Ectodermal cell (in vitro differentiated cells): Measurements from ENCODE around the gene AKR1E2.

Experiments
- H3K27ac ChIP-seq: 2 replicates; pipeline ENCODE4 v1.7.0; 2013; ENCODE audit warnings: mild to moderate bottlenecking, low read depth, low read length; ENCODE audit not compliant: insufficient read depth, poor library complexity, severe bottlenecking
- H3K27me3 ChIP-seq: 2 replicates; pipeline ENCODE4 v1.7.0; 2013; ENCODE audit warnings: mild to moderate bottlenecking, low read length; ENCODE audit not compliant: insufficient read depth, control insufficient read depth, poor library complexity, severe bottlenecking
- H3K36me3 ChIP-seq: one replicate; pipeline ENCODE4 v1.7.0; 2013; ENCODE audit warnings: low read length; ENCODE audit not compliant: control insufficient read depth, insufficient read depth
- H3K4me1 ChIP-seq: one replicate; pipeline ENCODE4 v1.7.0; 2013; ENCODE audit warnings: low read length; ENCODE audit not compliant: control insufficient read depth, insufficient read depth
- H3K4me3 ChIP-seq: 2 replicates; pipeline ENCODE4 v1.7.0; 2013; ENCODE audit warnings: low read depth, low read length, control low read depth; ENCODE audit not compliant: insufficient read depth
- H3K9me3 ChIP-seq: 2 replicates; pipeline ENCODE4 v1.7.0; 2013; ENCODE audit warnings: mild to moderate bottlenecking, low read length, moderate library complexity; ENCODE audit not compliant: control insufficient read depth
- WGBS, 2 experiments: methylation state at CpG; one replicate each; pipeline ENCODE4 v1.1.7; 2013; ENCODE audit warnings: missing lambda C conversion rate in 2 of 2; 5-methylcytosine and 5-hydroxymethylcytosine counted together

AKR1E2 gene

DNA sequence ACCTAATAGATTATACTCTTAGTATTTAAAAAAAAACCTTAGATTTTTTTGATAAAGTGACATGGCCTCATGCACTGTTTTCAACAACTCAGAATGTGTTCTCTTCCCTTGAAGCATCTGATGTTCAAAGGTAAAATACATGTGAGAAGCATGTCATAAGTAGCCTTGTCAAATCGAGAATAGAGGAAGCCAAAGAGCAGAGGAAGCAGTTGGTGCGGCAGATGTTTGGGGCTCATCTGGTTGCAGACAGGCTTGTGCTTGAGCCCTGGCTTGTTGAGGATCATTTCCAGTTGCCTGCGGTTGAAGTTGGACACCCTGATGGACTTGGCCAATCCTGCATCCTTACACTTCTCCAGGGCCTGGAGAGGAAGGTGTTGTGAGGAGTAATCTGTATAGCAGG lies 59.2 kb downstream of the AKR1E2 start:
- H3K27me3 ChIP-seq: no peaks in the 10 kb centered on the region
- 63 to 64% methylated on average over 3 of the region's 3 CpGs for WGBS, 2 experiments

DNA sequence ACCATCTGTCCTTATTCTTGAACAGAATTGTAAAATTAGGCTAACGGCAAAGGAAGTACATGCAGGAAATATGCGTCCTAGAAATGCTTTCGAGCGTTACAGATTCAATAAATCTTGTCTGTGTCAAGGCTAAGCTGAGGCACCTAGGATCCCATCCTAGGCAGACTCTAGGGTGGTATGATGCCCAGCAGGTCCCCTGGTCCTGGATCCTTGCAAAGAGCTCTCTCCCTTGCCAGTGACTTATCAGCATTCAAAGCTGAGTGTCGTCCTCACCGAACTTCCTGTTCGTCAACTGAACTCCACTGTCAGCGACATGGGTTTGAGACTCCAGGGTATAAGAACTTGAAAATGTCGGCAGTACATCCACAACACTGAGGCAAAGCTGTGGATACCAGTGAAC lies 61.5 kb downstream of the AKR1E2 start:
- Histone ChIP-seq H3K36me3 (no peaks in the 10 kb centered on the region), H3K27me3 (no peaks in the 10 kb centered on the region), H3K27ac (no peak overlapping the region), H3K4me3 (no peak overlapping the region), H3K4me1 (no peaks in the 10 kb centered on the region), H3K9me3 (no peaks in the 10 kb centered on the region)
- WGBS, 2 experiments: 93 to 96% methylated on average over 9 of the region's 9 CpGs

More for the DNA sequence above, 59.2 kb downstream of the AKR1E2 start:
- no peaks in the 10 kb centered on the region for H3K9me3 ChIP-seq
- no peak overlapping the region for H3K27ac ChIP-seq
- H3K4me1 ChIP-seq: no peaks in the 10 kb centered on the region
- no peaks in the 10 kb centered on the region for H3K36me3 ChIP-seq
- H3K4me3 ChIP-seq: no peak overlapping the region

- no peaks in the 10 kb centered on the region for H3K36me3 ChIP-seq
Measured at GRCh38 chr10:4888236-4888635, 62.2 kb downstream of the AKR1E2 start.

GRCh38 chr10:4889959-4890358 lies 64.0 kb downstream of the AKR1E2 start:
- H3K4me1 ChIP-seq: no peaks in the 10 kb centered on the region
- 50 to 93% methylated on average over 1 of the region's 2 CpGs for WGBS, 2 experiments
- no peaks in the 10 kb centered on the region for H3K9me3 ChIP-seq
- H3K36me3 ChIP-seq: no peaks in the 10 kb centered on the region
- H3K27me3 ChIP-seq: no peaks in the 10 kb centered on the region
- H3K27ac ChIP-seq: no peak overlapping the region
- H3K4me3 ChIP-seq: no peak overlapping the region

More at GRCh38 chr10:4888236-4888635, 62.2 kb downstream of the AKR1E2 start:
- H3K4me3 ChIP-seq: no peak overlapping the region
- 73 to 77% methylated on average over 5 of the region's 5 CpGs for WGBS, 2 experiments
- no peaks in the 10 kb centered on the region for H3K4me1 ChIP-seq
- no peaks in the 10 kb centered on the region for H3K9me3 ChIP-seq
- no peak overlapping the region for H3K27ac ChIP-seq
- H3K27me3 ChIP-seq: no peaks in the 10 kb centered on the region

DNA sequence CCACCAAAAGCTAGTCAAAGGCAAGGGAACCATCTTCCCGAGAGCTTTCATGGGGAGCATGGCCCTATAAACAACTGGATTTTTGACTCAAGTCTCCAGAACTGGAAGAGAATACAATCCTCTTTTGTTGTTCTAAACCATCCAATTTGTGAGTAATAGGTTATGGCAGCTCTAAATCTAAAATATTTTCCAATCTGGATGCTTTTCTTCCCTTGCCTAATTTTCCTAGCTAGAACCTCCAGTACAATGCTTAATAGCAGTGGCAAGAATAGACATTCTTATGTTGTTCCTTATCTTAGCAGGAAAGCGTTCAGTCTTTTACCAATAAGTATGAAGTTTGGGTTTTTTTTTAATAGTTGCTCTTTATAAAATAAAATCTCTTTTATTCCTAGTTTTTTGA lies 66.7 kb downstream of the AKR1E2 start:
- no peaks in the 10 kb centered on the region for H3K36me3 ChIP-seq
- H3K4me3 ChIP-seq: no peak overlapping the region
- H3K4me1 ChIP-seq: no peaks in the 10 kb centered on the region
- H3K27ac ChIP-seq: no peak overlapping the region
- WGBS, 2 experiments: 93 to 97% methylated on average over 1 of the region's 2 CpGs
- no peaks in the 10 kb centered on the region for H3K27me3 ChIP-seq
- H3K9me3 ChIP-seq: no peaks in the 10 kb centered on the region

DNA sequence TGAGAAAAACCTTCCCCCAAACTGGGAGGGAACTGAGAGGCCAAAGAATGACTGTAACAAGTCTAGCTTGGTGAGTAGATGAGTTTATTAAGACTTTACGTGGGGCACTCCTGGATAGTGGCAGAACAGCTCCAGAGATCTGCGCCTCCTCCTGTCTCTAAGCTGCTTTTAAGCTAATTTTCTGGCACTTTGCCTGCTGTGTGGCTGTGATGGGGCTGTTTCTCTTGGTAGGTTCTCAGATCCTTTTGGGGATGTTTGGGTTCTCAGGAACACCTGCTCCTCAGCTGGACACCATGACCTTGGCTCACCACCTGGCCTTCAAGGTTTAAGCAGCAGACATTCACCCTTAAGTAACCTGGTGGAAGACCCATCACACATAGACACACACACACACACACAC lies 68.3 kb downstream of the AKR1E2 start:
- H3K27ac ChIP-seq: no peak overlapping the region
- H3K4me3 ChIP-seq: no peak overlapping the region
- H3K27me3 ChIP-seq: no peaks in the 10 kb centered on the region
- no peaks in the 10 kb centered on the region for H3K4me1 ChIP-seq
- no peaks in the 10 kb centered on the region for H3K9me3 ChIP-seq
- WGBS, 2 experiments: 91 to 98% methylated on average over 2 of the region's 2 CpGs
- no peaks in the 10 kb centered on the region for H3K36me3 ChIP-seq
